Upper lobe of left lung (tissue), 6 donors: ENCODE data around the gene RHOT2. TPM values are rescaled to one million over a fixed set of nuclear protein-coding genes. Genes with fewer than 3 reads are reported as not detected.

Experiments used
- ATAC-seq, 2 donors: fragments of 200-7000 bp; cut with Tn5 transposase; one replicate each; pipeline ENCODE4 v1.9.1; 2022; ENCODE audit warnings: mild to moderate bottlenecking in 2 of 2, moderate library complexity in 2 of 2; ENCODE audit not compliant: low FRiP score in 2 of 2
- DNase-seq, 2 donors: peaks; one replicate each; pipeline ENCODE4 v3.0.0-alpha.2; 2019 to 2020
- H3K27ac ChIP-seq, 4 donors: fragments of 200-600 bp; sonication (generic); one replicate each; pipeline ENCODE4 v1.5.1; 2016 to 2019
- H3K27me3 ChIP-seq, 4 donors: fragments of 200-600 bp; sonication (generic); one replicate each; pipeline ENCODE4 v1.5.1; 2017 to 2019
- H3K36me3 ChIP-seq, 4 donors: fragments of 200-600 bp; sonication (generic); one replicate each; pipeline ENCODE4 v1.5.1; 2016 to 2019
- H3K4me1 ChIP-seq, 4 donors: fragments of 200-600 bp; sonication (generic); one replicate each; pipeline ENCODE4 v1.5.1; 2018 to 2019
- H3K4me3 ChIP-seq, 4 donors: fragments of 200-600 bp; sonication (generic); one replicate each; pipeline ENCODE4 v1.5.1; 2017 to 2019; ENCODE audit warnings: mild to moderate bottlenecking in 2 of 4, moderate library complexity in 1 of 4
- H3K9me3 ChIP-seq, 4 donors: fragments of 200-600 bp; sonication (generic); one replicate each; pipeline ENCODE4 v1.5.1; 2018 to 2019
- EP300 ChIP-seq, 4 donors: sonication (generic); formaldehyde crosslinking; IDR thresholded peaks; one replicate each; pipeline ENCODE4 v1.5.1; 2017; ENCODE audit warnings: antibody characterized with exemption in 4 of 4, control low read depth in 2 of 4
- POLR2A ChIP-seq, 4 donors: fragments of 450-650 bp; IDR thresholded peaks; one replicate each; pipeline ENCODE4 v1.5.1; 2016 to 2017; ENCODE audit warnings: antibody characterized with exemption in 4 of 4, mild to moderate bottlenecking in 2 of 4
- POLR2AphosphoS5 ChIP-seq, 2 donors: sonication (generic); formaldehyde crosslinking; IDR thresholded peaks; one replicate each; pipeline ENCODE4 v1.5.1; 2017; ENCODE audit warnings: antibody characterized with exemption in 2 of 2
- WGBS, 2 donors: methylation state at CpG; one replicate each; pipeline ENCODE4 v1.1.5; 2017 to 2018; 5-methylcytosine and 5-hydroxymethylcytosine counted together
- total RNA-seq, 6 donors: library from RNA; depleted of rRNA in 4 of 6; stranded (reverse); fragments of >200 nt in 4 of 6; gene quantifications; one replicate each; pipeline versions ENCODE4 v1.1.0 to v1.2.1, GENCODE V29; 2016 to 2021
- TF ChIP-seq, protein P1 (sequence below), 6 experiments: fragments of 450-650 bp in 4 of 6; fragments of 200-600 bp in 2 of 6; sonication (generic) in 2 of 6; IDR thresholded peaks; one replicate each; pipeline ENCODE4 v1.5.1; 2016 to 2019; ENCODE audit warnings: antibody characterized with exemption in 6 of 6
- donor health status: DM: no; HTN: no; CAD: no; lungs with moderate emphysema.
- donor health status: DM: no; HTN: yes; CAD: no; lungs with severe emphysema.

RHOT2 gene
- total RNA-seq, 6 donors from 2014 or later: 53.0 to 535 (median 107) TPM

DNA sequence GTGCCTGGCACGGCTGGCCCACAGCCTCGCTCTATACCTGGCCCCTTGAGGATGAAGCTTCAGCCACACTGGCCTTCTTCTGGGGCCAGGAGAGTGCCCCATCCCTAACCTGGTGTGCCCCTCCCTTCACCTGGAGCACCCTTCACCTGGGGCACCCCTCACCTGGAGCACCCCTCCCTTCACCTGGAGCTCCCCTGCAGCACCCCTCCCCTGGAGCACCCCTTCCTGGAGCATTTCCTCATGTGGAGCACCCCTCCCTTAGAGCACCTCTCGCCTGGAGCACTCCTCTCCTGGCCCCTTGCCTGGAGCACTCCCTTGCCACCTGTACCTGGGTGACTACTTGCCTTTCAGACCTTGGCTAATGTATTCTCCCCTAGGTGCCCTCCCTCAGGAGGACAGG, 40.1 kb downstream of the RHOT2 start:
- ATAC-seq (no peak), DNase-seq (no peak)
- WGBS, 2 donors: 44 to 54% methylated on average over 3 of the region's 3 CpGs
- no peak overlapping the region for H3K4me3 ChIP-seq
- no peak overlapping the region for H3K27ac ChIP-seq
- peaks cover 7 to 27% (median 11%) of the 10 kb centered on the region in 4 donors for H3K4me1 ChIP-seq
- peaks cover 5 to 70% (median 38%) of the 10 kb centered on the region in 4 donors for H3K27me3 ChIP-seq
- no peak for TF ChIP-seq POLR2AphosphoS5 (IDR thresholded peaks at IDR 0.05)
- no peak for TF ChIP-seq EP300 (IDR thresholded peaks at IDR 0.05)
- TF ChIP-seq, protein P1, sequence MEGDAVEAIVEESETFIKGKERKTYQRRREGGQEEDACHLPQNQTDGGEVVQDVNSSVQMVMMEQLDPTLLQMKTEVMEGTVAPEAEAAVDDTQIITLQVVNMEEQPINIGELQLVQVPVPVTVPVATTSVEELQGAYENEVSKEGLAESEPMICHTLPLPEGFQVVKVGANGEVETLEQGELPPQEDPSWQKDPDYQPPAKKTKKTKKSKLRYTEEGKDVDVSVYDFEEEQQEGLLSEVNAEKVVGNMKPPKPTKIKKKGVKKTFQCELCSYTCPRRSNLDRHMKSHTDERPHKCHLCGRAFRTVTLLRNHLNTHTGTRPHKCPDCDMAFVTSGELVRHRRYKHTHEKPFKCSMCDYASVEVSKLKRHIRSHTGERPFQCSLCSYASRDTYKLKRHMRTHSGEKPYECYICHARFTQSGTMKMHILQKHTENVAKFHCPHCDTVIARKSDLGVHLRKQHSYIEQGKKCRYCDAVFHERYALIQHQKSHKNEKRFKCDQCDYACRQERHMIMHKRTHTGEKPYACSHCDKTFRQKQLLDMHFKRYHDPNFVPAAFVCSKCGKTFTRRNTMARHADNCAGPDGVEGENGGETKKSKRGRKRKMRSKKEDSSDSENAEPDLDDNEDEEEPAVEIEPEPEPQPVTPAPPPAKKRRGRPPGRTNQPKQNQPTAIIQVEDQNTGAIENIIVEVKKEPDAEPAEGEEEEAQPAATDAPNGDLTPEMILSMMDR (IDR thresholded peaks at IDR 0.05): no peak
- TF ChIP-seq POLR2A (IDR thresholded peaks at IDR 0.05): no peak
- H3K9me3 ChIP-seq: no peaks in the 10 kb centered on the region
- H3K36me3 ChIP-seq: no peaks in the 10 kb centered on the region

DNA sequence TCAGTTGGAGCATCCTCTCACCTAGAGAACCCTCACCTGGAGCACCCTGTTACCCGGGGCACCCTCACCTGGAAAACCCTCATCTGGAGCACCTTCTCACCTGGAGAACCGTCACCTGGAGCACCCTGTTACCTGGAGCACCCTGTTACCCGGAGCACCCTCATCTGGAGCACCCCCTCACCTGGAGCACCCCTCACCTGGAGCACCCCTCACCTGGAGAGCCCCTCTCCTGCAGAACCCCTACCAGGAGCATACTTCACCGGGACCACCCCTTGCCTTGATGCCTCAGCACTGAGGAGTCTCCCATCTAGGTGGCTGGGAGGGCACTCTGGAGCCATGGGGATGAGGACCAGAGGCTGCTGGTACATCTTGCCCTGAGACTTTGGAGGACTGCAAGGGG, 41.0 kb downstream of the RHOT2 start:
- peak in 1 of 2 donors; percentile 2 for DNase-seq
- no peak for ATAC-seq

GRCh38 chr16:709566-710499, 41.9 kb downstream of the RHOT2 start:
- ATAC-seq (no peak), DNase-seq (peak in 1 of 2 donors; percentile 64)
- Histone ChIP-seq H3K4me3 (no peak overlapping the region), H3K36me3 (no peaks in the 10 kb centered on the region), H3K9me3 (no peaks in the 10 kb centered on the region), H3K4me1 (peaks cover 13 to 32% (median 18%) of the 10 kb centered on the region in 4 donors), H3K27me3 (peaks cover 5 to 56% (median 30%) of the 10 kb centered on the region in 4 donors), H3K27ac (no peak overlapping the region)
- TF ChIP-seq EP300 (IDR thresholded peaks at IDR 0.05): no peak
- no peak for TF ChIP-seq POLR2AphosphoS5 (IDR thresholded peaks at IDR 0.05)
- no peak for TF ChIP-seq POLR2A (IDR thresholded peaks at IDR 0.05)
- TF ChIP-seq, protein P1 (IDR thresholded peaks at IDR 0.05): no peak
- WGBS, 2 donors: 13 to 39% methylated on average over 10 to 30 of the region's 30 CpGs

More for the DNA sequence above, 41.0 kb downstream of the RHOT2 start:
- 43 to 48% methylated on average over 2 to 3 of the region's 4 CpGs for WGBS, 2 donors
- TF ChIP-seq POLR2AphosphoS5 (IDR thresholded peaks at IDR 0.05) (no peak), EP300 (IDR thresholded peaks at IDR 0.05) (no peak), POLR2A (IDR thresholded peaks at IDR 0.05) (no peak)
- TF ChIP-seq, protein P1 (IDR thresholded peaks at IDR 0.05): no peak
- Histone ChIP-seq H3K4me1 (peaks cover 7 to 27% (median 11%) of the 10 kb centered on the region in 4 donors), H3K27me3 (peaks cover 5 to 61% (median 38%) of the 10 kb centered on the region in 4 donors), H3K9me3 (no peaks in the 10 kb centered on the region), H3K27ac (no peak overlapping the region), H3K36me3 (no peaks in the 10 kb centered on the region), H3K4me3 (no peak overlapping the region)

DNA sequence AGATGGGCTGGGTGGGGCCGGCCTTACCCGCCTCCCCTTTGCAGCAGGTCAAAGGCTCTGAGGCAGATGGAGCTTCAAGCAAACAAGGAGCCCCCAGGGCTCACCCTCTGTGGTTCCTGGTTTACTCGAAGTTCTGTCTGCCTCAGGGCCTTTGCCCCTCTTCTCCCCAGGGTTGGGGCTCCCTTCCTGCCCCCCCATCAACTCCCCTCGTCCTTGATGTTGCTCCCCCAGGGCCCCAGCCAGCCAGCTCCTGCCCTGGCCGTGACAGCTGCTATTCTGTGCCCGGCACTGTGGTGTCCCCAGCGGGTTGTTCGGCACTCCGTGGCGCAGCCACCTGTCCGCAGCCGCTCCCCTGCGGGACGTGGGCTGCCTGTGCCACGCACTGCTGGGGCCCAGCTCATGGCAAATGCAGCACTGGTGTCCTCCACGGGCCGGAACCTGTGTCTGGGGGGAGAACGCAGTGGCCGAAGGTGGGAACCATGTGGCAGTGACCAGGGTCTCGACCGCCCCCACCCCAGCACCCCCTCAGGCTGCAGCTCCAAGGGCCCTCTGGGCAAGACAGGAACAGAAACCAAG, 42.7 kb downstream of the RHOT2 start:
- 79% methylated on average over 20 of the region's 21 CpGs; no CpG with 5 or more reads in 1 of the 2 donors for WGBS, 2 donors
- DNase-seq (peak in 1 of 2 donors; percentile 77), ATAC-seq (no peak)
- Histone ChIP-seq H3K27me3 (peaks cover 5 to 48% (median 24%) of the 10 kb centered on the region in 4 donors), H3K4me1 (peaks cover 13 to 30% (median 17%) of the 10 kb centered on the region in 4 donors), H3K9me3 (no peaks in the 10 kb centered on the region), H3K4me3 (no peak overlapping the region), H3K36me3 (no peaks in the 10 kb centered on the region), H3K27ac (no peak overlapping the region)
- no peak for TF ChIP-seq POLR2AphosphoS5 (IDR thresholded peaks at IDR 0.05)
- no peak for TF ChIP-seq EP300 (IDR thresholded peaks at IDR 0.05)
- no peak for TF ChIP-seq POLR2A (IDR thresholded peaks at IDR 0.05)
- TF ChIP-seq, protein P1 (IDR thresholded peaks at IDR 0.05): no peak
